Fibroblast of villous mesenchyme (primary cell): Measurements from ENCODE around the gene ASS1. TPM values are rescaled to one million over a fixed set of nuclear protein-coding genes. Genes with fewer than 3 reads are reported as not detected.
A peak's percentile ranks its signal among the peaks of the same experiment; 100 is the strongest.

Source experiments
- DNase-seq: peaks from one replicate; pipeline ENCODE4 v3.0.0-alpha.2; 2010; ENCODE audit warnings: low read depth
- H3K4me3 ChIP-seq: 2 replicates; pipeline ENCODE4 v1.5.1; 2011; ENCODE audit warnings: low read depth, mild to moderate bottlenecking, low read length
- CTCF ChIP-seq: IDR thresholded peaks from 2 replicates; pipeline ENCODE4 v1.5.1; 2012; ENCODE audit warnings: low read depth, mild to moderate bottlenecking, low read length; ENCODE audit not compliant: insufficient read depth
- total RNA-seq: library from RNA; depleted of rRNA; stranded (reverse); fragments of >200 nt; gene quantifications from 2 replicates; pipeline ENCODE4 v1.2.3, GENCODE V29; 2012

The ASS1 gene
- total RNA-seq, 1 donor, result 230 TPM

- no peak for TF ChIP-seq CTCF
- DNase-seq, result no peak
- no peak overlapping the region for H3K4me3 ChIP-seq
Measured at GRCh38 chr9:130419521-130420035, 25.2 kb upstream of the ASS1 start.

GRCh38 chr9:130421154-130421801, 23.5 kb upstream of the ASS1 start:
- DNase-seq, result no peak
- TF ChIP-seq CTCF, result no peak
- H3K4me3 ChIP-seq, result no peak overlapping the region

GRCh38 chr9:130421802-130422276, 22.9 kb upstream of the ASS1 start:
- H3K4me3 ChIP-seq, result no peak overlapping the region
- peak; percentile 63 for DNase-seq
- TF ChIP-seq CTCF, result no peak

GRCh38 chr9:130422546-130422945, 22.2 kb upstream of the ASS1 start:
- no peak for DNase-seq
- TF ChIP-seq CTCF, result no peak
- no peak overlapping the region for H3K4me3 ChIP-seq

GRCh38 chr9:130423272-130423671, 21.5 kb upstream of the ASS1 start:
- H3K4me3 ChIP-seq, result no peak overlapping the region
- TF ChIP-seq CTCF, result no peak
- no peak for DNase-seq

- no peak overlapping the region for H3K4me3 ChIP-seq
- DNase-seq, result no peak
- TF ChIP-seq CTCF, result no peak
Measured at GRCh38 chr9:130424595-130425454, 19.9 kb upstream of the ASS1 start.
